Measurements from ENCODE around the gene KIAA0825.
"Not testable (repeated sequence)": the region's sequence is repeated elsewhere in the genome, so short reads cannot be mapped to it uniquely, and the experiment has no call there.

KIAA0825 gene

DNA sequence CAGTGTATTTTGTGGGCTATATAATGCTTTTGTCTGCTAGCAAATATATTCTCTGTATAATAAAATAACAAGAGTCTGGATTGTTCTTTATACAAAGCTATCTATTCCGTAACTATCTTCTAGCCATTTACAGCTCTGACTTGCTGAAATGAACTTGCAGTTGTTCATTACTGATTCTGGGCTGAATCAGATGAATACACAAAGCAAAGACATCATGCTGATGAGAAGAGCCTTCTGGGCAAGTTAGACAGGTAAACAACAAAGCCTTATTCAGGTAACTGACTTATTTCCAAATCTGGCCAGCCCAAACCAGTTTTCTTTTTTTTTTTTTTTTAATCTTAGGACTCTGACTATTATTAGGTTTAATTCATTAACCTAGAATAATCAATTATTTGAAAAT is 255.5 kb downstream of the KIAA0825 start:
- in situ Hi-C loops (cut with HindIII; ENCODE audit: low pct_unique_long_range_greater_than_20kb, low sequenced_read_pairs): no loop called here
- no peak for TF ChIP-seq JUND (IDR thresholded peaks at IDR 0.05; ENCODE audit: low read depth)
- no peak for DNase-seq (ENCODE audit: low read depth in 1 of 2, low spot score in 1 of 2)

DNA sequence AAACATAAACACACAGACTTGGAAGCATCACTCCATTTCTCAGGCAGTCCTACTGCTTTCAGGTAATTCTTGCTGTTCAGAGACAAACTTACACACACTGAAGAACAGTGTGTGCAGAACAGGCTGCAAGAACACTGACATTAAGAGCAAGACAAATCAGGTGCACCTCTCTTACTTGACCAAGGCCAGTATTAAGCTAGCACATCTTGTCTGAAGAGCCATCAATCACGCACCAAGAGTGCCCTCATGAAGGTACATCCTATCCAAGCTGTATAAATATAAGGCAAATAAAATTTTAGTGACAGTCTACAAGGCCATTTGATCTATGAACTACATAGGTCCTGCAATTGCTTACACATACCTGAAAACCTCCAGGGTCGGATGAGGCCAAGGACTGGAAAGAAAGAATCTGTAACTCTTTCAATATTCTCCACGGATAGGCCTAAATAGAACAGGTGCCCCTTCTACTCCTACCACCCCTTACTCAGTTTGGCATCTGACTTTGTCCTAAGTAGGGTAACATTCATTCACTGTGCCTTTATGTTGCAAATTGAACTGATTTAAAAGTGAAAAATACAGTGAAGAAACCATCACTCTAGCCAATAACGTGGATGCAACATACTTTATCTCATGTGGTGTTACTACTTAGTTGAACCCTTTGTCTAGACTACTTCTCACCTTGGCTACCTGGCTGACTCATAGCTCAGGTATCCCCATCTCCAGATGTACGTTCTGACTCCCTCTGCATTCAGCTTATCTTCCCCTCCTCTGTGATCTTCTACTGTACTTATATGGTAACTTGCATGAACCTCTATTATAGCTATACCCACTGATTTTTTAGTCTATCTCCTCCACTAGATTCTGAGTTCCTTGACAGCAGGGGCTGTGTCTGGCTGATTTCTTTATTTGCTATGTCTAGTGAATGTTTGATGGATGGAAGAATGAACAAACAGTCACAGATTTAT is 256.3 kb downstream of the KIAA0825 start:
- DNase-seq (ENCODE audit: low read depth in 1 of 2, low spot score in 1 of 2): no peak
- in situ Hi-C loops (cut with HindIII; ENCODE audit: low pct_unique_long_range_greater_than_20kb, low sequenced_read_pairs): no loop called here
- no peak for TF ChIP-seq JUND (IDR thresholded peaks at IDR 0.05; ENCODE audit: low read depth)

DNA sequence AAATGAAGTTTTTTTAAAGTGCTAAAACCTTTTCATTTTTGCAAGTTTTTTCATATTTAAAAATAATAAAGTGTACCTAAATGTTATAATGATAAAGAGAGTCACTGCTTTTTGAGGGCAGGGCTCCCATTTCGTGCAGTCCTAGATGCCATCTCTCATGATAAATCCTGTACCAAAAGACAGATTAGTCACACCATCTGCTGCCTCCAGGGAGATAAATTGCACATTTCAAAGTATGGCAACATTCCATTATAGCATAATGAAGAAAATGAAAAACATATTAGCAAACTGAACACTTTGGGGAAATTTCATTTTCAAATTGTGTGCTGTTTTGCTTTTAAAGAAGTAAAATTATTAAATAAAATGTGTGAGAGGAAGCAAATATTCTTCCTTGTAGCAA is 257.2 kb downstream of the KIAA0825 start:
- in situ Hi-C loops (cut with HindIII; ENCODE audit: low pct_unique_long_range_greater_than_20kb, low sequenced_read_pairs): no loop called here

DNA sequence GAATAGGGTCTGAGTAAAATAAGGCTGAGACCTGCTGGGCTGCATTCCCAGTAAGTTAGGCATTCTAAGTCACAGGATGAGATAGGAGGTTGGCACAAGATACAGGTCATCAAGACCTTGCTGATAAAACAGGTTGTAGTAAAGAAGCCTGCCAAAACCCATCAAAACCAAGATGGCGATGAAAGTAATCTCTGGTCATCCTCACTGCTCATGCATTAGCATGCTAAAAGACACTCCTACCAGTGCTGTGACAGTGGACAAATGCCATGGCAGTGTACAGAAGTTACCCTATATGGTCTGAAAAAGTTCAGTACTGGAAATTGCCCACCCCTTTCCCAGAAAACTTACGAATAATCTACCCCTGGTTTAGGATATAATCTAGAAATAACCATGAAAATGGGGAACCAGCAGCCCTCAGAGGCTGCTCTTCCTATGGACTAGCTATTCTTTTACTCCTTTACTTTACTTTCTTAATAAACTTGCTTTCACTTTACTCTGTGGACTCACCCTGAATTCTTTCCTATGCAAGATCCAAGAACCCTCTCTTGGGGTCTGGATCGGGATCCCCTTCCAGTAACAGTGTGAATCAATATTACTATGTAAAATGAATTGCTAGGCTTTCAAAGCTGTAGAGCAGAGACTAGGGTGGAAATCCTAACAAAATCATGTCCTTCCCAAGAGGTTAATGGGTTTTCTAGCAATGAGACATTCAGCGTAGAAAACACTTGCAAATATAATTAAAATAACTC is 257.8 kb downstream of the KIAA0825 start:
- DNase-seq (ENCODE audit: low read depth in 1 of 2, low spot score in 1 of 2): no peak
- in situ Hi-C loops (cut with HindIII; ENCODE audit: low pct_unique_long_range_greater_than_20kb, low sequenced_read_pairs): no loop called here
- TF ChIP-seq JUND (IDR thresholded peaks at IDR 0.05; ENCODE audit: low read depth): no peak

More for the DNA sequence above, 257.2 kb downstream of the KIAA0825 start:
- no peak for DNase-seq (ENCODE audit: low read depth in 1 of 2, low spot score in 1 of 2)
- TF ChIP-seq JUND (IDR thresholded peaks at IDR 0.05; ENCODE audit: low read depth): no peak

DNA sequence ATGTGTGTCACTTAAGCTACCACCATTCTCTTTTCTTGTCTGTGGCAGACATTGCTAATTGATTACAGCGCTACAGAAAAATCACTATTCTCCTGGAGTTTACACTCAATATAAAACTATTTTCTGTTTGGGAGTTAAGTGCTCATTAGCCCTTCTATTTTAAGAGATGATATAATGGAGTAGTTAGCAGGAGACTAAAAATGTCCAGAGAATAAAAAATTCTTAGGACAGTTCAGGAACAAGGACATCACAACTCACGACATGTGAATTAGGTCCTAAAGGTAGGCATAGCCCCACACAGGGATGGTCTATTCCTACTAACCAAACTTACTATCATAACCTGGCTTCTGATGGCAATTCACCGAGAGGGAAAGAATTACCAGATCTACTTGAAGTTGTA is 258.5 kb downstream of the KIAA0825 start:
- TF ChIP-seq JUND (IDR thresholded peaks at IDR 0.05; ENCODE audit: low read depth): no peak
- in situ Hi-C loops (cut with HindIII; ENCODE audit: low pct_unique_long_range_greater_than_20kb, low sequenced_read_pairs): no loop called here
- DNase-seq (ENCODE audit: low read depth in 1 of 2, low spot score in 1 of 2): no peak

DNA sequence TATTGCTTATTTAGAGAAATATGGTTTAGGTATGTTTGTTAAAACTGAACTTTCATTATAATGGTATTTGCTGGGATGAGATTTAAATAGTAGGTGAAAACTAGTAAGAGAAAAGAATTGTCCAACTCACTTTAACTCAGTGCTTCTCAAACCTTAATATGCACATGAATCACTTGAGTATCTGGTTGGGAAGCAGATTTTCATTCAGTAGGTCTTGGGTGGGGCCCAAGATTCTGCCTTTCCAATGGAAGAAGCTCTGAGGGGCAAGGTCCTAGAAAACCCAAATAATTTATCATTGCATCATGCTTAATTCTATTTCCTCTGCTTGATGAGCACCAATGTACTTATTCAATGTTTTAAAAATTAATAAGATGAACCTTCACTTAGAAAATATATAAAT is 262.6 kb downstream of the KIAA0825 start:
- in situ Hi-C loops (cut with HindIII; ENCODE audit: low pct_unique_long_range_greater_than_20kb, low sequenced_read_pairs): no loop called here
- TF ChIP-seq JUND (IDR thresholded peaks at IDR 0.05; ENCODE audit: low read depth): no peak
- DNase-seq (ENCODE audit: low read depth in 1 of 2, low spot score in 1 of 2): no peak

DNA sequence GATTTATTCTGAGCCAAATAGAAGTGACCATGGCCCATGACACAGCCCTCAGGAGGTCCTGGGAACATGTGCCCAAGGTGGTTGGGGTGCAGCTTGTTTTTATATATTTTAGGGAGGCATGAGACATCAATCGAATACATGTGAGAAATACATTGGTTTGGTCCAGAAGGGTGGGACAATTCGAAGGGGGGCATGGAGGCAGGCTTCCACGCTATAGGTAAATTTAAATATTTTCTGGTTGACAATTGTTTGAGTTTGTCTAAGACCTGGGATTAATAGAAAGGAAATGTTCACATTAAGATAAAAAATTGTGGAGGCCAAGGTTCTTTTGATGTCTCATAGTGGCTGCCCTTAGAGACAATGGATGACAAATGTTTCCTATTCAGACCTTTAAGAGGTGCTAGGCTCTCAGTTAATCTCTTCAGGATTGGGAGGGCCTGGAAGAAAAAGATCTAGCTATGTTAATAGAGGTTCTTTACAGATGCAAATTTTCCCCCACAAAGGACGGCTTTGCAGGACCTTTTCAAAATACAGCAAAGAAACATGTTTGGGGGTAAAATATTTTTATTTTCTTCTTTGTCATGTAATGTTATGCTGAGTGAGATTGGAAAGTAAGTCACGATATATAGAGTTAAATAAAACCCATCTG is 263.4 kb downstream of the KIAA0825 start:
- DNase-seq (ENCODE audit: low read depth in 1 of 2, low spot score in 1 of 2); in situ Hi-C loops (cut with HindIII; ENCODE audit: low pct_unique_long_range_greater_than_20kb, low sequenced_read_pairs): not testable (repeated sequence)

DNA sequence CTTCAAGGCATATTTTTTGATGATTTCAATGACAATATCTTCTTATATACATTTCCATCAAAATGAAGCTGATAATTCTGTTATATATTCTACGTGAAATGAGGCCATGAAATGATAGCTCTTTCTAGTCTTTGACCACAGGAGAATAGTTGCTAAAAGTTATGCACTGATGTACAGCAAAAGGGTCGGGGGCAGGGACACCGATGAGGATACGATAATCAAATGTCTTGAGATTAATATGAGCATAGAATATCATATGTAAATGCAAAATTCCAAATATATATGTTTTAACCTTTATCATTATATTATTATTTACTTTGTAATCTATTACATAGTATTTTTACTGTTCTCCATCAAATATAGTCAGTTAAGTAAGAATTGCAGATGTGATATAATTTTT is 264.8 kb downstream of the KIAA0825 start:
- TF ChIP-seq JUND (IDR thresholded peaks at IDR 0.05; ENCODE audit: low read depth): no peak
- in situ Hi-C loops (cut with HindIII; ENCODE audit: low pct_unique_long_range_greater_than_20kb, low sequenced_read_pairs): no loop called here
- no peak for DNase-seq (ENCODE audit: low read depth in 1 of 2, low spot score in 1 of 2)

DNA sequence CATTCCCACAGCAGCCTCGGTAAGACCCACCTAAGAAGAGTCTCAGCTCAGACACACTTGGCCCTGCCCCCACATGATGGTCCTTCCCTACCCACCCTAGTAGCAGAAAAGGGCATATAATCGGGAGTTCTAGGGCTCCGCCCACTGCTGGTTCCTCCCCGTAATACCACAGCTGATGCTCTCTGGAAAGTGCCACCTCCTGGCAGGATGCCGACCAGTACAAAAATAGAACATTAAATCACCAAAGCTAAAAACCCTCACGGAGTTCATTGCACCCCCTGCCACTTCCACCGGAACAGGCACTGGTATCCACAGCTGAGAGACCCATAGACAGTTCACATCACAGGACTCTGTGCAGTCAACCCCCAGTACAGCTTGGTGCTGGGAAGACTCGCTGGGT is 271.3 kb downstream of the KIAA0825 start:
- TF ChIP-seq JUND (IDR thresholded peaks at IDR 0.05; ENCODE audit: low read depth): no peak
- in situ Hi-C loops (cut with HindIII; ENCODE audit: low pct_unique_long_range_greater_than_20kb, low sequenced_read_pairs): no loop called here

DNA sequence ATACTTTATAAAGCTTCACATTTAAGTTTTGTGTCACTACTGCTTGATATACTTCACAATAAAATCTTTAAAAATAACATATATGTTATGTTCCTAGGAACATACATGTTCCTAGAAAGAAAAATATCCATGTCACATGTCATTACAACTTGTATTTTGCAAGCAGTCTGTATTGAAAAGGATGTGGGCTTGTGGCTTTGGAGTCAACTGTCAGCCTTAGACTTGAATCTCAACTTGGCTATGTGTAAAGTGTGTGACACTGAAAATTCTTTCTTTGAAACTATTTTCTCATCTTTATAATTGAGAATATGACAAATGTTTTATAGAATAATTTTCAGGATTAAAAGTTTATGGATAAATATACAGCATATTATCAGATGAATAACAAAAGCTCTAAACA is 273.1 kb downstream of the KIAA0825 start:
- DNase-seq (ENCODE audit: low read depth in 1 of 2, low spot score in 1 of 2): no peak
- in situ Hi-C loops (cut with HindIII; ENCODE audit: low pct_unique_long_range_greater_than_20kb, low sequenced_read_pairs): no loop called here

More for the DNA sequence above, 271.3 kb downstream of the KIAA0825 start:
- DNase-seq (ENCODE audit: low read depth in 1 of 2, low spot score in 1 of 2): no peak

DNA sequence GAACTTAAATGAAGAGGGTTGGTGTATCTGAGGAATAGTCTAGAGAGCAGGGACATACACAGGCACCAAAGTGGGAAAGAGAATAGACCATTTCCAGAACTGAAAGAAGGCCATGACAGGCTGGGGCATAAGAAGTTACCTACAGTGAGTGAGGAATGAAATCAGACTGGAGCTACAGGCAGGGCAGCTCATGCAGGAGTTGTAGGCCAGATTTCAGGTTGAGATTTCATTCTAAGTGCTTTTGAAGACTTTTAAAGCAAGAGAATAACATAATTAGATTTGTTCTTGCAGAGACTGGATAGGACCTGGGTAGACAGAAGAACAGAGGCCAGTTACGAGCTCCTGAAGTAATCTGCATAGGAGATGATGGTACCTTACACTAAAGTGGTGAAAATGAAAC is 280.8 kb downstream of the KIAA0825 start:
- TF ChIP-seq JUND (IDR thresholded peaks at IDR 0.05; ENCODE audit: low read depth): no peak
- in situ Hi-C loops (cut with HindIII; ENCODE audit: low pct_unique_long_range_greater_than_20kb, low sequenced_read_pairs): no loop called here
- no peak for DNase-seq (ENCODE audit: low read depth in 1 of 2, low spot score in 1 of 2)

More for the DNA sequence above, 273.1 kb downstream of the KIAA0825 start:
- no peak for TF ChIP-seq JUND (IDR thresholded peaks at IDR 0.05; ENCODE audit: low read depth)

DNA sequence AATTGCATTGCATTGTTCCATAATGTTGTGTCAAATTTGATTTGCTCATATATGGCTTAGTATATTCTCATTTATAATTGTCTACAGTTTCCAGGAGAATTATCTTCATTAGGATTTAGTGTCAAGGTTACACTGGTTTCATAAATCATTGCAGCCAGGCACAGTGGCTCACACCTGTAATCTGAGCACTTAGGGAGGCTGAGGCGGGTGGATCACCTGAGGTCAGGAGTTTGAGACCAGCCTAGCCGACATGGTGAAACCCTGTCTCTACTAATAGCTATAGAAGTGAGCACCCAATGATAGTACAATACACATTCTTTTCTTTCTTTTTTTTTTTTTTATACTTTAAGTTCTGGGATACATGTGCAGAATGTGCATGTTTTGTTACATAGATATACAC is 282.5 kb downstream of the KIAA0825 start:
- in situ Hi-C loops (cut with HindIII; ENCODE audit: low pct_unique_long_range_greater_than_20kb, low sequenced_read_pairs): no loop called here
- TF ChIP-seq JUND (IDR thresholded peaks at IDR 0.05; ENCODE audit: low read depth): no peak
- no peak for DNase-seq (ENCODE audit: low read depth in 1 of 2, low spot score in 1 of 2)

DNA sequence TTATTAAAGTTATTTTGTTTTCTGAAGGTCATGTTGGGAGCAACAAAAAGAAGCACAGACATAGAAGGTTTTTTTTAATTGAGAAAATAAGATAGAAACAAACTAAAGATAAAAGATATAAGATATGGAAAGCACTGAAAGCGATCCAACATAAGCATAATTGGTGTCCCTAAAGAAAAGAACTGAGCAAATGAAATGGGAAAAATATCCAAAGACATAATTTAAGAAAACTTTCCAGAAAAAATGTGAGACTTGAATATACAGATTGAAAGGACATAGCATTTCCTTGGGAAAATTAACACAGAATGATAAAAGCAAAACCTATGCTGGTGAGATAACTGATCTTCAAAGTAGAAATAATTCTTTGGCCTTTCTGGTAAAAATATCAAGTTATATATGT is 289.3 kb downstream of the KIAA0825 start:
- in situ Hi-C loops (cut with HindIII; ENCODE audit: low pct_unique_long_range_greater_than_20kb, low sequenced_read_pairs): no loop called here
- DNase-seq (ENCODE audit: low read depth in 1 of 2, low spot score in 1 of 2): no peak
- no peak for TF ChIP-seq JUND (IDR thresholded peaks at IDR 0.05; ENCODE audit: low read depth)
